ENCODE data around the gene TMEM185B.

DNA sequence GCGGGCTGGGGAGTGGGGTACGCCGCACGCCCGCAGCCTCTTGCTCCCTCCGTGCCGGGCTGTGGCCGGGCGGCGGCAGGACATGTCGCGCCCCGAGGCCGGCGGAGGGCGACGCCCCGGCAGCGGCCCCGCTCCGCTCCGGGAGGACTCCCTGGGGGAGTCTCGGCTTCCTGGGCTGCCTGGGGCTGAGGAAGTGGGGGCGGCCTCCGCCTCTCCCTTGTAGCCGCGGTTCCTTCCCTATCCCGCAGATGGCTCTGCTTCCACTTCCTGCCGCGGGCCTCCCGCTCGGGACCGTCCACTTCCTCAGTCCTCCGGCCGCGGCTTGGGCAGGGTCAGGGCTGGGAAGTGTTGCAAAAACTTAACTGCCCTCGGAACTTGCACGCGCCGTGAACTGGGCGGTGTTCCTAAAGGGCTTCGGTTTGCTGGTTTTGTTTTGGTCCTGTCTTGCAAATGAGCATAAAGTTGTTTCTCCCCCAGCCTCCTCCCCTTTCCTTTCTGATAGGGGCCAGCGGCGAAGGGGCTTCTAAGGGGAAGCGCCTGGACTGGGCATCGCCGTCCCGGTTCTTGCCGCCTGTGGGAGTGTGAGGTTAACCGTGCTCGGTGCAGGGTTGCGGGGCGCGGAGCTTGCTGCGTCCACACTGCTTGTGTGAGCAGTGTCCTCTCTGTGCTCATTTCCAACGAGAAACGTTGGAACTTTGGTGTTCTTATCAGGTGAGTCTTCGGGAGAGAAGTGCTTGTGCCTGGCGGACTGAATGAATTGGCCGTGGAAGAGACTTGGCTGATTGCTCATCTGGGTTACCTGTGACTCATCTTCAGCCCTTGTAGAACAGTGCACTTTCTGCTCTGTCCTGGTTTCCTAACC lies 30.1 kb upstream of the TMEM185B start:
- TF ChIP-seq CTCF (IDR thresholded peaks at IDR 0.05) (peak; percentile 14; the same call in 1 of the 2 replicates), ZFX (IDR thresholded peaks at IDR 0.05; ENCODE audit: borderline replicate concordance) (no peak)

Data from 22Rv1 (cell line).